ENCODE measurements around the gene FAM204A.

FAM204A gene

DNA sequence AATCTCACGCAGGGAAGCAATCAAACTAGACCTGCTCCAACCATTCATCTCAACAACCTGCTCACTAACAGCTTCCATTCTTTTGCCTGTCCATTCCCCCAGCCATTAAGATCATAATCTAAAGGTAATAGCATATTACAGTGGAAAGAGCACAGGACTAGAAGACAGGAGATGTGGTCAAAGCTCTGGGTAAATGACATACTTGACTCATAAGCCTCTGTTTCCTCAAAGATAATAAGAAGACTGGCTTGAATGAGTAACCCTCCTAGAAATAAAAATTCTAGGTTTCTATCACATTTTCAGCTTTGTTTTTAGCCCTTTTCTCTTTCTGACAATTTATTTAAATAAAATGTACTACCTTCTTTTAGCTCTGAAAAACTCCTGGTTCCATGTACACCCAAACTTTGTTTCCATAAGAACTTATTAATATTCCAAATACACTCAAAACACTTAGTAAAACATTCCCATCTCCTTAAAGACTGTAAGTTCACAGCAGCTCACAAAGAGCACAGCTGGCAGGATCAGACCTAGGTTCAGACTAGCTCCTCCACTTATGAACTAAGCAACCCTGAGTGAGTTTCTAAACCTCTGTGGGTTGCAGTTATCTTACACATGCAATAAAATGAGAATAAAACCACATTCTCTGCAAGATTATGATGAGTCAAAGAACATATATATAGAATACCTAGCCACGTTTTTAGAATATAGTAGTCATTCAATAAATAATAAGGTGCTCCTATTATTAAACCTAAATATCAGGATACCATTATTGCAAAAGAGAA, 11.6 kb downstream of the FAM204A start:
- no peak for DNase-seq

DNA sequence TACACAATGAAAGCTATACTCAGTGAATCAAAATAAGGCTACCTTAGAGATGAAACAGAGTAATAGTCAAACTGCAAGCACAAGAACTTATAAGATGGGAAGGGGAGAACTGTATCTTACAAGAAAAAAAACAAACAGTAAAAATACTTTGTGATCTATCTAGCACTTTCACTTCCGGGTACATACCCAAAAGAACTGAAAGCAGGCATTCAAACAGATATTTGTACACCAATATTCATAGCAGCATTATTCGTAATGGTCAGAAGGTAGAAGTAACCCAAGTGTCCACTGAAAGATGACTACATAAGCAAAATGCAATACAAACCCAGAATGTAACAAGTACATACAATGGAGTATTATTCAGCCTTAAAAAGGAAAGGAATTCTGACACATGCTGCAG, 18.0 kb downstream of the FAM204A start:
- no peak for DNase-seq

DNA sequence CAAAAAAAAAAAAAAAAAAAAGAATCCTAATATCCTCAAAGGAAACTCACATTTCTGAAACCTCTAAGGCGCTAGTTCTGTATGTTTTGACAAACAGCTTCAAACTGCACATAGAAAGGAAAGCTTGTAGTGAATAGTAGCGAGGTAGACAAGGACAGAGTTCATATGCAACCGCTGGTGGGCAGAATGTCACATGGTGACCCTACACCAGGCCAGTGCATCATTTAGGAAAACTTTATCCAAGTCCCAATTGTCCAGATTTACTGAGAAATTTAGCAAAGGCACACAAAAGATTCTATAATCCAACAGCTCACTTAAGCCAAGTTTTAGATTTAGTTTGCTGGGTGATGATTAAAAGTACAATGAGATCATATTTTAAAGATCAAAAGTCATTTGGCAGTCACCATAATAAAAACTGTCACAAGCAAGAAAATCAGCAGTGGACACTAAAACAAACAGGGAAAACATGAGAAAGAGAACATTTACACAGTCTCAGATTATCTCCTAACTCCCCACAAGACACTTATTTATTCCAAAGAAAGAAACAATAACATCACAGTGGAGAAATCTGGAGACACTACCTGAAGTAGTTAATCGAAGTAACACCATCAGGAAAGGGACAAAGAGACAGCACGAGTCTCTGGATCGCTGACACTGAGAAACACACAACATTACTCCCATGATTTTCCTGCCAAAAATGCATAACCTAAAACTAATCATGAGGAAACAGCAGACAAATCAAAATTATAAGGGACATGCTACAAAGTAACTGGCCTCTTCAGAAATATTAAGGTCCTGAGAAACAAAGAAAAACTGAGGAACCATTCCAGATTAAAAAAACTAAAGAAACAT, 20.2 kb downstream of the FAM204A start:
- no peak for DNase-seq

GRCh38 chr10:118315629-118316028, 26.5 kb downstream of the FAM204A start:
- DNase-seq: no peak

- DNase-seq: no peak
Measured at GRCh38 chr10:118314882-118315281, 27.2 kb downstream of the FAM204A start.

DNA sequence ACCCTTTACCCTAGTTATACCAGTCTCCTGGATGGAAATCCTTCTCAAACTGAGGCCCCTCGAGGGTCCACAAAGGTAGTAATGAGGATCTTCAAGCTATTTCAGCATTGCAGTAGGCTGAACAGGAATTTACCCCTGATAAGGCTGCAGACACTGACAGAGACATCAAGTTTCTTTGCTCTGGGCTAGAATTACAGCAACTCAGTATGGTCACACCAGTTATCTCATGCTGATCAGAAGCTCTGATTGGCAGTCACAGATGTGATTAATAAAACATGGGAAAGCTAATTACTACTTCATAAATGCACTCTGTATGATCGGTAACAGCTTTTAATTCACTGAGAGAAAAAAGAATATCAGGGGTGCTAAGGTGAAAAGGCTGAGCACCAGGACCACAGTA, 30.6 kb downstream of the FAM204A start:
- DNase-seq: no peak

- no peak for DNase-seq
Measured at GRCh38 chr10:118310822-118311221, 31.3 kb downstream of the FAM204A start.

DNA sequence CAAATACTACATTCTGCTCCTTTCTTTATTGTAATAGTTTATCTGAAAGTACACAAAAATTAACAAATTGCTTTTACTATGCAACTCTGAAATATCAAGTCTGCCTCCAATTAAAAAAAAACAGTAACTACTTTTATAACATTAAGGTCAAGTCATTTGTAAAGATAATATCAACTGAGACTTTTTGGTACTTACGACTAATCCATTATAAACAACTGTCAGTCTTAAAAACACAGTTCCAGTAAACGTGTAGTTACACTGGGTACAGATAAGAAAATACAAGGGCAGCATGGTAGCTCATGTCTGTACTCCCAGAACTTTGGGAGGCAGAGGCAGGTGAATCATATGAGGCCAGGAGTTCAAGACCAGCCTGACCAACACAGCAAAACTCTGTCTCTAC, 32.2 kb downstream of the FAM204A start:
- DNase-seq: no peak

DNA sequence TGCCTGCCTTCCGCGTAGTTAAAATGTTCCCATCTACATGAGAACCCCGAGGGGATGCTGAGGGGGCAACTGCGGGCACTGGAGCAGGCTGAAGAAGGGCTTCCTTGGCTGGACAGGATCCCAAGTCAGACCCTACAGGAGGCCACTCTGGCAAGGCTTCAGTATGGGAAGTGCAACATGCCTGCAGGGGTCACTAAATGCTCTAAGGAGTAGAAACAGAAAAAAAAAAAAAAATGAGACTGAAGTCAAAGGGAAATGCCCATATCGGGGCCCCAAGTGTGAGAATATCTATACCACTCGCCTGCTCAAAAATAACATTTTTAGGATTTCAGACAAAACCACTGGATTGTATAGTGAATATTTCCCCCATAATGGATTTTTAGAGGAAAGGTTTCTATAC, 33.5 kb downstream of the FAM204A start:
- no peak for DNase-seq

GRCh38 chr10:118307859-118308258, 34.3 kb downstream of the FAM204A start:
- no peak for DNase-seq

GRCh38 chr10:118307220-118307619, 34.9 kb downstream of the FAM204A start:
- no peak for DNase-seq

GRCh38 chr10:118305730-118306129, 36.4 kb downstream of the FAM204A start:
- DNase-seq: no peak

DNA sequence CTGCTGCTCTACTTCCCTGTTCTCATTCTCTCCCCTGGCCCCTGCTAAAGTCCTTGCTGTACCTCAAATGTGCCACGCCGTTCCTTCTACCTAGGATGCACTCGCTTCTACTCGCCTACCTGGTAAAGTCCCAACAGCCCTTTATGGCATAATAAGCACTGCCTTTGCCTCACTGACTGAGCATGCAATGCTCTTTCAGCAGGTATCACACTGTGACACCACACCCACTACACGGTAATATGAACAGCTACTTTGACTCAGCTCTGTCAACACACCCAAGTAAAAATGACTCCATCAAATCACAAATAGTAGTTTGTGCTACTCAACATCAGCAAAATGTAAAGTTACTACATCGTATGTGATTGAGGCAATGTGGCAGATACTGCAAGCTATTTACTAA, 37.6 kb downstream of the FAM204A start:
- DNase-seq: no peak

GRCh38 chr10:118301211-118301610, 40.9 kb downstream of the FAM204A start:
- DNase-seq: no peak

GRCh38 chr10:118300320-118300719, 41.8 kb downstream of the FAM204A start:
- no peak for DNase-seq

- no peak for DNase-seq
Measured at GRCh38 chr10:118298787-118299186, 43.3 kb downstream of the FAM204A start.

DNA sequence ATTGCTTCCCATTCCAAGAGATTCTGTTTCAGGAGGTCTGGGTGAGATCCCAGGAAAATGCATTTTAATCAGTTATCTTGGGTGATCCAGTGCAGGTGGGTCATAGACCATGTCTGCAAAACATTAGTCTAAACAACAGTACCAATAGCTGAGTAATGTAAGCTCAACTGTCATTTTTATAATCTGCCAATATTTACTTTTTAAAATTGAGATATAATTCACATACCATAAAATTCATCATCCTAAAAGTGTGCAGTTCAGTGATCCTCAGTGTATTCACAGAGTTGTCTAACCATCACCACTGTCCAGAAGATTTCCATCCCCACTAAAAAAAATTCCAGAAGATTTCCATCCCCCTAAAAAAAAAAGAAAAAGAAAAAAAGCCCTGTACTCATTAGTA, 51.0 kb downstream of the FAM204A start:
- no peak for DNase-seq

GRCh38 chr10:118290471-118290995, 51.6 kb downstream of the FAM204A start:
- DNase-seq: no peak

DNA sequence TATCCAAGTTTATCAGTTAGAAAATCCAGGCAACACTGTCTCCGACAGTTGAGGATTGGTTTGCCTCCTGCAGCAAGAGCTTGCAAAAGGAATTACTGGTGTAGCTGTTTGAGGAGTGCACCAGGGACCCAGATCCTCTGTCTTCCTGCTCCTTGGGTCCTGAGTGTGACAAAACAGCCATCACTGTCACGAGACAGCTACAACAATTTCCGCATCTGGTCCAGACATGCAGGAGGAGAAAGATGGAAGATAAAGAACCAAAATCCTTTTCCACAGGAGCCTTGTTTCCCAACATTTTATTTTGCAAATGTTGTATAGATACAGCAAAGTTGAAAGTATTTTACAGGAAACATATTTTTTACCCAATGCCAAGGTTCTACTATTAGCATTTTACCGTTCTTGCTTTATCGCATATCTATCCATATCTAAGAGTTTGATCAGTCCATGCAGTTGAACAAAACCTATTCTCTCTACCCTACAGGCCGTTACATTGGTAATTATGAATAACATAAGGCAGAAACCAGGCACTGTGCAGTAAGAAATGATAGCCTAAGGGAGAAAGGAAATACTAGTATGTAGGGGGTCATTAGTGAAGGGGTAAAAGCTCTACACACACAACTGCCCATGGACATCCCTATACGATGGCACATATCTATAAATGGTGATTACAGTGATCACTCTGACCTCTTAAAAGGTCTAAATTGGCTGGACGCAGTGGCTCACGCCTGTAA, 54.9 kb downstream of the FAM204A start:
- no peak for DNase-seq

GRCh38 chr10:118286051-118286838, 55.9 kb downstream of the FAM204A start:
- DNase-seq: no peak

DNA sequence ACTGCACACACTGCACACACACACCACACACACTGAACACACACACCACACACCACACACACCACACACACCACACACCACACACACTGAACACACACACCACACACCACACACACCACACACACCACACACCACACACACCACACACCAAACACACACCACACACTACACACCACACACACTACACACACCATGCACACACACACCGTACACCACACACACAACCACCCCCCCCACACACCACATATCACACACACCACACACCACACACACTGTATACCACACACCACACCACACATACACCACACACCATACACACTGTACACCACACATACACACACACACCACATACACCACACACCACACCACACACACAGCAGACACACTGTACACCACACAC, 59.5 kb downstream of the FAM204A start:
- no peak for DNase-seq

GRCh38 chr10:118278649-118279048, 63.5 kb downstream of the FAM204A start:
- DNase-seq: no peak
